RWPE2 (cell line): ENCODE measurements around the gene PGF.

Experiments
- ATAC-seq: fragments of 200-7000 bp; cut with Tn5 transposase; 3 replicates; pipeline ENCODE4 v1.9.1; 2021; ENCODE audit warnings: low read depth
- DNase-seq: peaks from one replicate; pipeline ENCODE4 v3.0.0-alpha.2; 2020; ENCODE audit warnings: low spot score
- H3K27ac ChIP-seq: fragments of 450-650 bp; 2 replicates; pipeline ENCODE4 v1.5.1; 2017; ENCODE audit warnings: mild to moderate bottlenecking; ENCODE audit not compliant: poor library complexity, severe bottlenecking
- H3K27me3 ChIP-seq: fragments of 250-450 bp; sonication (Bioruptor Pico); 2 replicates; pipeline ENCODE4 v1.5.1; 2021; ENCODE audit warnings: mild to moderate bottlenecking, moderate library complexity; ENCODE audit not compliant: insufficient read depth, poor library complexity, severe bottlenecking
- H3K36me3 ChIP-seq: fragments of 250-450 bp; sonication (Bioruptor Pico); 2 replicates; pipeline ENCODE4 v1.5.1; 2020; ENCODE audit warnings: low read depth, mild to moderate bottlenecking, moderate library complexity
- H3K4me1 ChIP-seq: fragments of 250-450 bp; sonication (Bioruptor Pico); 2 replicates; pipeline ENCODE4 v1.5.1; 2021; ENCODE audit warnings: mild to moderate bottlenecking, moderate library complexity; ENCODE audit not compliant: insufficient read depth, poor library complexity, severe bottlenecking
- H3K4me3 ChIP-seq: fragments of 250-450 bp; sonication (Bioruptor Pico); 2 replicates; pipeline ENCODE4 v1.5.1; 2021; ENCODE audit warnings: mild to moderate bottlenecking, moderate library complexity; ENCODE audit not compliant: severe bottlenecking
- H3K9me3 ChIP-seq: fragments of 250-450 bp; sonication (Bioruptor Pico); 2 replicates; pipeline ENCODE4 v1.5.1; 2021; ENCODE audit warnings: mild to moderate bottlenecking, moderate library complexity; ENCODE audit not compliant: severe bottlenecking
- CTCF ChIP-seq: fragments of 450-650 bp; IDR thresholded peaks from one replicate; pipeline ENCODE4 v1.5.1; 2017; ENCODE audit warnings: mild to moderate bottlenecking, moderate library complexity; ENCODE audit not compliant: poor library complexity, severe bottlenecking

PGF gene

GRCh38 chr14:74912801-74913200 lies 42.6 kb downstream of the PGF start:
- DNase-seq = no peak
- H3K36me3 ChIP-seq = no peaks in the 10 kb centered on the region
- H3K4me1 ChIP-seq = no peaks in the 10 kb centered on the region
- no peaks in the 10 kb centered on the region for H3K27me3 ChIP-seq
- no peak overlapping the region for H3K4me3 ChIP-seq
- H3K27ac ChIP-seq = no peak overlapping the region
- ATAC-seq = no peak
- TF ChIP-seq CTCF = no peak
- no peaks in the 10 kb centered on the region for H3K9me3 ChIP-seq

- H3K9me3 ChIP-seq = no peaks in the 10 kb centered on the region
- ATAC-seq (no peak), DNase-seq (no peak)
- H3K4me3 ChIP-seq = no peak overlapping the region
- H3K27me3 ChIP-seq = no peaks in the 10 kb centered on the region
- TF ChIP-seq CTCF = no peak
- no peak overlapping the region for H3K27ac ChIP-seq
- H3K4me1 ChIP-seq = no peaks in the 10 kb centered on the region
- no peaks in the 10 kb centered on the region for H3K36me3 ChIP-seq
Observed at GRCh38 chr14:74912111-74912510, 43.3 kb downstream of the PGF start.

- Histone ChIP-seq H3K36me3 (no peaks in the 10 kb centered on the region), H3K4me3 (no peak overlapping the region), H3K9me3 (no peaks in the 10 kb centered on the region), H3K27ac (no peak overlapping the region), H3K4me1 (no peaks in the 10 kb centered on the region), H3K27me3 (no peaks in the 10 kb centered on the region)
- TF ChIP-seq CTCF = no peak
- no peak for ATAC-seq
- DNase-seq = no peak
Observed at GRCh38 chr14:74911704-74912103, 43.7 kb downstream of the PGF start.

GRCh38 chr14:74911221-74911620 lies 44.2 kb downstream of the PGF start:
- Histone ChIP-seq H3K9me3 (no peaks in the 10 kb centered on the region), H3K27ac (no peak overlapping the region), H3K4me1 (no peaks in the 10 kb centered on the region), H3K36me3 (no peaks in the 10 kb centered on the region), H3K4me3 (no peak overlapping the region), H3K27me3 (no peaks in the 10 kb centered on the region)
- no peak for TF ChIP-seq CTCF
- ATAC-seq (no peak), DNase-seq (no peak)

- ATAC-seq (no peak), DNase-seq (no peak)
- TF ChIP-seq CTCF = no peak
Observed at GRCh38 chr14:74910556-74910955, 44.8 kb downstream of the PGF start.

More at GRCh38 chr14:74910556-74910955, 44.8 kb downstream of the PGF start:
- H3K27ac ChIP-seq = no peak overlapping the region
- no peaks in the 10 kb centered on the region for H3K27me3 ChIP-seq
- H3K4me1 ChIP-seq = no peaks in the 10 kb centered on the region
- no peaks in the 10 kb centered on the region for H3K9me3 ChIP-seq
- H3K36me3 ChIP-seq = peaks cover 5% of the 10 kb centered on the region; the same call in 1 of the 2 replicates
- no peak overlapping the region for H3K4me3 ChIP-seq
